ENCODE data around the gene AP2A1. TPM values are rescaled to one million over a fixed set of nuclear protein-coding genes. Genes with fewer than 3 reads are reported as not detected.

Gene AP2A1
- polyA plus RNA-seq, 2 of the 4 experiments (the other 2 are of a cell fraction), result 36.6 to 58.6 TPM

- peaks cover 21% of the 10 kb centered on the region for H3K4me1 ChIP-seq
- WGBS (ENCODE audit: missing lambda C conversion rate), result 92% methylated on average over 5 of the region's 5 CpGs
- TF ChIP-seq CHD2 (IDR thresholded peaks at IDR 0.05; ENCODE audit: low read length, partially characterized antibody) (no peak), RARB (CRISPR knock-in tag; IDR thresholded peaks at IDR 0.05) (no peak), REST (IDR thresholded peaks at IDR 0.05) (no peak), HOXB13 (CRISPR knock-in tag; IDR thresholded peaks at IDR 0.05; ENCODE audit: low read depth) (no peak), HMGXB4 (CRISPR knock-in tag; IDR thresholded peaks at IDR 0.05; ENCODE audit: borderline replicate concordance) (no peak), ZFP36 (IDR thresholded peaks at IDR 0.05; ENCODE audit: borderline replicate concordance, partially characterized antibody) (no peak), ZNF302 (CRISPR knock-in tag; IDR thresholded peaks at IDR 0.05) (no peak), FOXS1 (CRISPR knock-in tag; IDR thresholded peaks at IDR 0.05) (no peak), GATA3 (IDR thresholded peaks at IDR 0.05; ENCODE audit: borderline replicate concordance) (no peak), HES2 (IDR thresholded peaks at IDR 0.05) (no peak)
- FAIRE-seq (no peak), DNase-seq (ENCODE audit: low read depth in 1 of 2, low spot score in 1 of 2) (no peak), ATAC-seq (no peak)
- no peak overlapping the region; the same call in 2 of the 3 replicates for H3K4me3 ChIP-seq
- ChIA-PET CTCF (interaction anchor here (0.7 to 3.1 kb wide), 17 partner anchors 16 to 132 kb away, joined by 3 to 16 read pairs (median 3); no protein-coding TSS in a partner anchor), POLR2A (interaction anchor here (1.0 kb wide), 1 partner anchor 134 kb away, joined by 3 read pairs; no protein-coding TSS in a partner anchor)
- no peaks in the 10 kb centered on the region for H3K9me3 ChIP-seq
- H3K4me2 ChIP-seq, result peak overlapping the region; percentile 92; the same call in 2 of the 3 replicates
- no peak overlapping the region for H3K27ac ChIP-seq
These were observed 43.2 kb downstream of the AP2A1 start for GRCh38 chr19:49809941-49810389.

GRCh38 chr19:49811328-49811727, 44.5 kb downstream of the AP2A1 start:
- DNase-seq (ENCODE audit: low read depth in 1 of 2, low spot score in 1 of 2) (peak in 1 of 2 experiments; percentile 30), FAIRE-seq (no peak), ATAC-seq (no peak)
- WGBS (ENCODE audit: missing lambda C conversion rate), result 92% methylated on average over 6 of the region's 6 CpGs
- no peak overlapping the region for H3K27ac ChIP-seq
- no peaks in the 10 kb centered on the region for H3K9me3 ChIP-seq
- no peak overlapping the region for H3K4me2 ChIP-seq
- ChIA-PET CTCF (interaction anchor here (0.5 to 3.1 kb wide), 8 partner anchors 39 to 132 kb away, joined by 3 to 16 read pairs (median 3); no protein-coding TSS in a partner anchor), POLR2A (interaction anchor here (1.3 kb wide), 1 partner anchor 58 kb away, joined by 3 read pairs; no protein-coding TSS in a partner anchor)
- no peak overlapping the region for H3K4me3 ChIP-seq
- H3K4me1 ChIP-seq, result peaks cover 21% of the 10 kb centered on the region
- TF ChIP-seq POLR2AphosphoS2 (conservative IDR thresholded peaks at IDR 0.05; ENCODE audit: low read length) (no peak), MYC (IDR thresholded peaks at IDR 0.05; ENCODE audit: borderline replicate concordance, low read length) (no peak), EHF (CRISPR knock-in tag; IDR thresholded peaks at IDR 0.05) (no peak)

GRCh38 chr19:49812452-49812996, 45.7 kb downstream of the AP2A1 start:
- Histone ChIP-seq H3K4me3 (peak overlapping the region; percentile 54), H3K4me1 (peaks cover 28% of the 10 kb centered on the region), H3K27ac (peak overlapping the region; percentile 81 to 92), H3K9me3 (no peaks in the 10 kb centered on the region), H3K4me2 (peak overlapping the region; percentile 88)
- TF ChIP-seq GATA3 (IDR thresholded peaks at IDR 0.05; ENCODE audit: borderline replicate concordance) (no peak), HDAC2 (IDR thresholded peaks at IDR 0.05) (no peak), CBX2 (IDR thresholded peaks at IDR 0.05; ENCODE audit: borderline replicate concordance, low read depth) (no peak), HEYL (CRISPR knock-in tag; IDR thresholded peaks at IDR 0.05) (no peak), CBX8 (IDR thresholded peaks at IDR 0.05) (no peak), POLR2A (IDR thresholded peaks at IDR 0.05; ENCODE audit: low read length) (no peak), CHD2 (IDR thresholded peaks at IDR 0.05; ENCODE audit: low read length, partially characterized antibody) (no peak), RCOR1 (IDR thresholded peaks at IDR 0.05; ENCODE audit: low read depth, low read length) (no peak), BCL3 (IDR thresholded peaks at IDR 0.05) (no peak), MAFK (IDR thresholded peaks at IDR 0.05; ENCODE audit: partially characterized antibody) (no peak), CTCF (IDR thresholded peaks at IDR 0.05) (no peak)
- ChIA-PET CTCF (interaction anchor here (0.8 to 3.1 kb wide), 8 partner anchors 12 to 323 kb away, joined by 3 to 16 read pairs (median 4); no protein-coding TSS in a partner anchor), POLR2A (interaction anchor here (1.0 to 1.3 kb wide), 3 partner anchors 46 to 117 kb away, joined by 3 to 4 read pairs (median 4); partner anchors contain the start of genes AP2A1 and NUP62)
- ATAC-seq (no peak), DNase-seq (ENCODE audit: low read depth in 1 of 2, low spot score in 1 of 2) (no peak), FAIRE-seq (no peak)
- 77% methylated on average over 11 of the region's 11 CpGs for WGBS (ENCODE audit: missing lambda C conversion rate)

All from A549 (cell line).